ENCODE measurements around the gene DENND6B.
"Not testable (repeated sequence)": the region's sequence is repeated elsewhere in the genome, so short reads cannot be mapped to it uniquely, and the experiment has no call there.

The DENND6B gene

GRCh38 chr22:50338860-50339462 lies 12.1 kb upstream of the DENND6B start:
- no peak for DNase-seq (ENCODE audit: low read depth in 2 of 2, low spot score in 1 of 2)

- no peak for DNase-seq (ENCODE audit: low read depth in 2 of 2, low spot score in 1 of 2)
Observed at GRCh38 chr22:50338042-50338573, 11.3 kb upstream of the DENND6B start.

GRCh38 chr22:50337262-50338041 lies 10.6 kb upstream of the DENND6B start:
- no peak for DNase-seq (ENCODE audit: low read depth in 2 of 2, low spot score in 1 of 2)

GRCh38 chr22:50334433-50334832 lies 7.6 kb upstream of the DENND6B start:
- DNase-seq (ENCODE audit: low read depth in 2 of 2, low spot score in 1 of 2) = not testable (repeated sequence)

GRCh38 chr22:50329236-50329635 lies 2.4 kb upstream of the DENND6B start:
- no peak for DNase-seq (ENCODE audit: low read depth in 2 of 2, low spot score in 1 of 2)

- no peak for DNase-seq (ENCODE audit: low read depth in 2 of 2, low spot score in 1 of 2)
Observed at GRCh38 chr22:50327711-50328019, 853 bp upstream of the DENND6B start.

- no peak for DNase-seq (ENCODE audit: low read depth in 2 of 2, low spot score in 1 of 2)
Observed at GRCh38 chr22:50326225-50326955, 422 bp downstream of the DENND6B start.

GRCh38 chr22:50325444-50326224 lies 1.2 kb downstream of the DENND6B start:
- DNase-seq (ENCODE audit: low read depth in 2 of 2, low spot score in 1 of 2) = no peak

- DNase-seq (ENCODE audit: low read depth in 2 of 2, low spot score in 1 of 2) = no peak
Observed at GRCh38 chr22:50323900-50324299, 2.9 kb downstream of the DENND6B start.

GRCh38 chr22:50322382-50323104 lies 4.3 kb downstream of the DENND6B start:
- DNase-seq (ENCODE audit: low read depth in 2 of 2, low spot score in 1 of 2) = not testable (repeated sequence)

- DNase-seq (ENCODE audit: low read depth in 2 of 2, low spot score in 1 of 2) = no peak
Observed at GRCh38 chr22:50320671-50321325, 6.0 kb downstream of the DENND6B start.

GRCh38 chr22:50320116-50320515 lies 6.7 kb downstream of the DENND6B start:
- DNase-seq (ENCODE audit: low read depth in 2 of 2, low spot score in 1 of 2) = no peak

GRCh38 chr22:50319503-50319951 lies 7.3 kb downstream of the DENND6B start:
- DNase-seq (ENCODE audit: low read depth in 2 of 2, low spot score in 1 of 2) = no peak

GRCh38 chr22:50318698-50319411 lies 8.0 kb downstream of the DENND6B start:
- DNase-seq (ENCODE audit: low read depth in 2 of 2, low spot score in 1 of 2) = no peak

GRCh38 chr22:50318356-50318697 lies 8.5 kb downstream of the DENND6B start:
- no peak for DNase-seq (ENCODE audit: low read depth in 2 of 2, low spot score in 1 of 2)

- no peak for DNase-seq (ENCODE audit: low read depth in 2 of 2, low spot score in 1 of 2)
Observed at GRCh38 chr22:50317674-50318073, 9.1 kb downstream of the DENND6B start.

- no peak for DNase-seq (ENCODE audit: low read depth in 2 of 2, low spot score in 1 of 2)
Observed at GRCh38 chr22:50317178-50317577, 9.6 kb downstream of the DENND6B start.

GRCh38 chr22:50316114-50317065 lies 10.4 kb downstream of the DENND6B start:
- no peak for DNase-seq (ENCODE audit: low read depth in 2 of 2, low spot score in 1 of 2)
